Left hindlimb (tissue), 1 donor: ENCODE measurements around the gene LRRC49.

Source experiments
- DNase-seq: peaks from one replicate; pipeline ENCODE4 v3.0.0-alpha.2; 2018

LRRC49 gene

GRCh38 chr15:71093054-71094024 lies 200.7 kb downstream of the LRRC49 start:
- no peak for DNase-seq

- no peak for DNase-seq
These were observed 201.5 kb downstream of the LRRC49 start for GRCh38 chr15:71094137-71094536.

GRCh38 chr15:71096676-71097075 lies 204.1 kb downstream of the LRRC49 start:
- DNase-seq: no peak

- no peak for DNase-seq
These were observed 205.3 kb downstream of the LRRC49 start for GRCh38 chr15:71097890-71098289.

- no peak for DNase-seq
These were observed 206.3 kb downstream of the LRRC49 start for GRCh38 chr15:71098920-71099319.
